IMR-90 (cell line): Measurements from ENCODE around the gene KCNK10. TPM values are rescaled to one million over a fixed set of nuclear protein-coding genes. Genes with fewer than 3 reads are reported as not detected.

Experiments used
- ATAC-seq: fragments of 200-7000 bp; cut with Tn5 transposase; 2 replicates; pipeline ENCODE4 v1.9.1; 2020; ENCODE audit warnings: low read depth, mild to moderate bottlenecking, moderate library complexity
- BruUV-seq: library from RNA; stranded (reverse); fragments of 400-500 nt; replicated peaks from 2 replicates; lab custom pipeline; 2021; lab: Mats Ljungman, UMichigan
- CTCF ChIA-PET: fragments of 300-600 bp; formaldehyde crosslinking; extraction: SDS; loops from one replicate; lab custom pipeline; 2021; ENCODE audit warnings: antibody characterized with exemption; lab: Yijun Ruan, JAX
- POLR2A ChIA-PET: fragments of 300-600 bp; sonication (Branson Sonifier 250); formaldehyde crosslinking; loops from one replicate; lab custom pipeline; 2022; ENCODE audit warnings: antibody characterized with exemption; ENCODE audit not compliant: unreplicated experiment; lab: Charles Lee
- DNase-seq: peaks from one replicate; pipeline ENCODE4 v3.0.0; 2013
- H2AFZ ChIP-seq: replicated peaks from 2 replicates; pipeline ENCODE3; 2013; ENCODE audit warnings: low read length, mild to moderate bottlenecking; ENCODE audit not compliant: poor library complexity
- H2AK5ac ChIP-seq: 2 replicates; pipeline ENCODE4 v1.6.1; 2013; ENCODE audit warnings: low read depth, low read length, inconsistent platforms
- H2AK9ac ChIP-seq: replicated peaks from 2 replicates; pipeline ENCODE3; 2013; ENCODE audit warnings: mild to moderate bottlenecking, low read depth, low read length, moderate library complexity; ENCODE audit not compliant: poor library complexity
- H2BK120ac ChIP-seq: 2 replicates; pipeline ENCODE4 v1.6.1; 2013; ENCODE audit warnings: low read depth, low read length, inconsistent platforms
- H2BK15ac ChIP-seq: 3 replicates; pipeline ENCODE4 v1.6.1; 2013; ENCODE audit warnings: low read depth, low read length, inconsistent platforms
- H2BK20ac ChIP-seq: 2 replicates; pipeline ENCODE4 v1.6.1; 2013; ENCODE audit warnings: low read depth, mild to moderate bottlenecking, inconsistent platforms, low read length, moderate library complexity
- H2BK5ac ChIP-seq: 2 replicates; pipeline ENCODE4 v1.6.1; 2013; ENCODE audit warnings: mild to moderate bottlenecking, low read depth, low read length, inconsistent platforms; ENCODE audit not compliant: poor library complexity, severe bottlenecking
- H3K14ac ChIP-seq: replicated peaks from 2 replicates; pipeline ENCODE4 v1.6.1; 2013; ENCODE audit warnings: low read depth, low read length, inconsistent platforms
- H3K18ac ChIP-seq: 2 replicates; pipeline ENCODE4 v1.6.1; 2013; ENCODE audit warnings: low read depth, low read length, control low read depth
- H3K23ac ChIP-seq: 2 replicates; pipeline ENCODE4 v1.6.1; 2013; ENCODE audit warnings: low read depth, low read length, inconsistent platforms
- H3K27ac ChIP-seq: 2 replicates; pipeline ENCODE4 v1.5.1; 2013; ENCODE audit warnings: mild to moderate bottlenecking, control low read depth, low read length; ENCODE audit not compliant: insufficient read depth
- H3K27me3 ChIP-seq: 2 replicates; pipeline ENCODE4 v1.6.1; 2013; ENCODE audit warnings: low read length; ENCODE audit not compliant: control insufficient read depth, insufficient read depth
- H3K36me3 ChIP-seq: 2 replicates; pipeline ENCODE4 v1.6.1; 2013; ENCODE audit warnings: low read length, mixed read lengths; ENCODE audit not compliant: control insufficient read depth, insufficient read depth
- H3K4ac ChIP-seq: 2 replicates; pipeline ENCODE4 v1.6.1; 2013; ENCODE audit warnings: low read depth, low read length, inconsistent platforms
- H3K4me1 ChIP-seq: 2 replicates; pipeline ENCODE4 v1.6.1; 2013; ENCODE audit warnings: low read length, mixed read lengths; ENCODE audit not compliant: control insufficient read depth, insufficient read depth
- H3K4me2 ChIP-seq: 2 replicates; pipeline ENCODE4 v1.6.1; 2013; ENCODE audit warnings: low read depth, mild to moderate bottlenecking, control low read depth, low read length, moderate library complexity
- H3K4me3 ChIP-seq: 2 replicates; pipeline ENCODE4 v1.5.1; 2013; ENCODE audit warnings: low read depth, mild to moderate bottlenecking, control low read depth, low read length, moderate library complexity; ENCODE audit not compliant: insufficient read depth
- H3K56ac ChIP-seq: 2 replicates; pipeline ENCODE4 v1.6.1; 2013; ENCODE audit warnings: low read length, inconsistent platforms; ENCODE audit not compliant: insufficient read depth; ENCODE audit errors: extremely low read depth
- H3K79me1 ChIP-seq, 2 experiments: 2 replicates each; pipeline ENCODE4 v1.6.1; 2013; ENCODE audit warnings: low read length in 2 of 2, inconsistent platforms in 1 of 2, low read depth in 1 of 2
- H3K9ac ChIP-seq: 2 replicates; pipeline ENCODE4 v1.6.1; 2013; ENCODE audit warnings: low read depth, low read length, control low read depth
- H3K9me1 ChIP-seq: 2 replicates; pipeline ENCODE4 v1.6.1; 2013; ENCODE audit warnings: low read length, inconsistent platforms; ENCODE audit not compliant: insufficient read depth
- H3K9me3 ChIP-seq: 2 replicates; pipeline ENCODE4 v1.6.1; 2013; ENCODE audit warnings: low read length; ENCODE audit not compliant: control insufficient read depth, insufficient read depth
- H4K20me1 ChIP-seq: 2 replicates; pipeline ENCODE4 v1.6.1; 2013; ENCODE audit warnings: low read length, inconsistent platforms; ENCODE audit not compliant: insufficient read depth
- H4K5ac ChIP-seq: 2 replicates; pipeline ENCODE4 v1.6.1; 2013; ENCODE audit warnings: mild to moderate bottlenecking, low read depth, low read length, control low read depth
- H4K8ac ChIP-seq, 2 experiments: 2 replicates each; pipeline ENCODE4 v1.6.1; 2013; ENCODE audit warnings: low read depth in 2 of 2, low read length in 2 of 2, control low read depth in 1 of 2, inconsistent platforms in 1 of 2
- H4K91ac ChIP-seq: 2 replicates; pipeline ENCODE4 v1.6.1; 2013; ENCODE audit warnings: low read depth, low read length, inconsistent platforms; ENCODE audit not compliant: insufficient read depth
- BHLHE40 ChIP-seq: fragments of 150-350 bp; IDR thresholded peaks from 2 replicates; pipeline ENCODE4 v1.6.1; 2016; ENCODE audit warnings: mild to moderate bottlenecking, low read depth, low read length
- CEBPB ChIP-seq: IDR thresholded peaks from 2 replicates; pipeline ENCODE4 v1.6.1; 2012; ENCODE audit warnings: low read depth, low read length, improper control_type of control experiment
- CHD1 ChIP-seq: IDR thresholded peaks from 2 replicates; pipeline ENCODE4 v1.6.1; 2012; ENCODE audit warnings: low read depth, low read length, improper control_type of control experiment
- CTCF ChIP-seq: conservative IDR thresholded peaks from 2 replicates; pipeline ENCODE4 v1.5.1; 2012; ENCODE audit warnings: mild to moderate bottlenecking, low read depth, low read length, improper control_type of control experiment
- ELK1 ChIP-seq: fragments of 150-350 bp; IDR thresholded peaks from 2 replicates; pipeline ENCODE4 v1.6.1; 2016; ENCODE audit warnings: low read depth, mild to moderate bottlenecking, low read length, moderate library complexity, borderline replicate concordance
- FOS ChIP-seq: fragments of 150-350 bp; IDR thresholded peaks from 2 replicates; pipeline ENCODE4 v1.6.1; 2016; ENCODE audit warnings: low read depth, low read length
- MAFK ChIP-seq: IDR thresholded peaks from 2 replicates; pipeline ENCODE4 v1.6.1; 2012; ENCODE audit warnings: low read depth, low read length, improper control_type of control experiment
- MAZ ChIP-seq: IDR thresholded peaks from 2 replicates; pipeline ENCODE4 v1.6.1; 2012; ENCODE audit warnings: low read depth, mild to moderate bottlenecking, low read length, improper control_type of control experiment, moderate library complexity, borderline replicate concordance
- NFE2L2 ChIP-seq: fragments of 150-350 bp; IDR thresholded peaks from 2 replicates; pipeline ENCODE4 v1.6.1; 2016; ENCODE audit warnings: low read depth, mild to moderate bottlenecking, low read length
- POLR2A ChIP-seq: IDR thresholded peaks from 2 replicates; pipeline ENCODE4 v1.6.1; 2012; ENCODE audit warnings: mild to moderate bottlenecking, low read depth, low read length
- RAD21 ChIP-seq: IDR thresholded peaks from 2 replicates; pipeline ENCODE4 v1.6.1; 2012; ENCODE audit warnings: low read length, improper control_type of control experiment
- RCOR1 ChIP-seq: IDR thresholded peaks from 2 replicates; pipeline ENCODE4 v1.6.1; 2012; ENCODE audit warnings: mild to moderate bottlenecking, low read length, improper control_type of control experiment; ENCODE audit not compliant: insufficient replicate concordance
- SMC3 ChIP-seq: fragments of 150-350 bp; IDR thresholded peaks from 2 replicates; pipeline ENCODE4 v1.6.1; 2016; ENCODE audit warnings: low read depth, mild to moderate bottlenecking, antibody characterized with exemption, low read length, moderate library complexity
- USF2 ChIP-seq: fragments of 150-350 bp; IDR thresholded peaks from 2 replicates; pipeline ENCODE4 v1.6.1; 2017; ENCODE audit warnings: mild to moderate bottlenecking, antibody characterized with exemption, low read length, low read depth
- WGBS, 2 experiments: methylation state at CpG; one replicate each; pipeline versions ENCODE4 v1.1.5 to v1.1.7; 2013; ENCODE audit warnings: missing lambda C conversion rate in 2 of 2; ENCODE audit not compliant: insufficient read length in 1 of 2; ENCODE audit errors: extremely low coverage in 2 of 2; 5-methylcytosine and 5-hydroxymethylcytosine counted together
- dilution Hi-C: fragments of 300-500 bp; cut with HindIII; formaldehyde crosslinking; loops from one replicate; pipeline ENCODE4 v1.14.3; 2018; ENCODE audit warnings: low sequenced_read_pairs; ENCODE audit not compliant: unreplicated experiment
- in situ Hi-C: fragments of 300-500 bp; cut with MboI; formaldehyde crosslinking; loops from 3 replicates; pipeline ENCODE4 v1.14.3; 2019; ENCODE audit warnings: low sequenced_read_pairs, inconsistent platforms, mixed read lengths
- intact Hi-C: fragments of 100-400 bp; cut with micrococcal nuclease; formaldehyde crosslinking; loops from 2 replicates; pipeline ENCODE4 v1.10.0; 2022
- polyA plus RNA-seq, 3 experiments: library from polyadenylated mRNA; depleted of rRNA; stranded (reverse); fragments of >200 nt; gene quantifications; 2 replicates each; pipeline ENCODE4 v1.2.3, GENCODE V29; 2012; ENCODE audit warnings: low replicate concordance in 1 of 3
- total RNA-seq: library from RNA; depleted of rRNA; stranded (reverse); fragments of >200 nt; gene quantifications from 2 replicates; pipeline ENCODE4 v1.2.3, GENCODE V29; 2012

Gene KCNK10
- total and polyA plus RNA-seq, 2 of the 4 experiments (the other 2 are of a cell fraction), result not detected

DNA sequence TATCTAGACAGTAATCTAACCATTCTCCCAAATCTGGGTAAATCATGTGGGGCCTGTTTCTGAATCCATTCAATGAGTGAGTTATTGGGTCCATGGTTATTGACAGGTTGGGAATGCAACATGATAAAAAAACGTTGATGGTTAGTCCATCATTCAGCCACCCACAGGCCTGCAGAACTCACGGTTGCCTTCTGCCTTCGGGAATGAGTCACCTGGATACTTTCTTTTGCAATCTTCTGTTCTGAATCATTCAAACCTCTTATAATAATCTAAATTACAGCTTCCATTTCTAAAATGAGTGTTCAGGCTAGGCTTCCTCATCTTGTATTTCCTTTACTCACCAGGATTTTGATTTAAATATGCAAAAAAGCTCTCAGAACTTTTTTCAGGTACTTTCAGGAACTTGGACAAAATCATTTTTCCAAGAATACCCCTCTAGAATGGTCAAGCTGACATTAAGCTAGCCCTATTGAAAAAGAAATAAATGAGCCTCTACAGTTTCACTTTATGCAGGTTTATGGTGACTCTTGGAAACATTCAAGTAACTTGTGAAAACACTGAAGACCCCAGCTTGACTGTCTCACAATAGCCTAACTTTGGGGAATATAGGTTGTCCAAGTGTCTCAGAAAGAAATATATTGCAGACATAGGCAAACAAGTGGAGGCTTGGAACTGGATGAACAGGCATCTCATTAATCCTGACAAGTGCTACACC, 94.4 kb downstream of the KCNK10 start:
- ChIA-PET POLR2A (no interaction called here), CTCF (no interaction called here)
- dilution Hi-C loops (no loop called here), in situ Hi-C loops (no loop called here), intact Hi-C loops (no loop called here)
- Histone ChIP-seq H2BK120ac (no peak overlapping the region), H3K23ac (no peak overlapping the region), H2BK5ac (no peak overlapping the region), H2BK15ac (no peak overlapping the region), H3K4me1 (no peaks in the 10 kb centered on the region), H3K27me3 (no peaks in the 10 kb centered on the region), H4K20me1 (no peaks in the 10 kb centered on the region), H3K9me1 (no peaks in the 10 kb centered on the region), H2AK9ac (no peak overlapping the region), H3K9me3 (no peaks in the 10 kb centered on the region; the same call in 1 of the 2 replicates), H3K36me3 (no peaks in the 10 kb centered on the region), H4K5ac (no peak overlapping the region), H3K27ac (no peak overlapping the region), H3K4me3 (no peak overlapping the region), H3K4ac (no peak overlapping the region), H4K91ac (no peak overlapping the region), H2AK5ac (no peak overlapping the region), H3K4me2 (no peak overlapping the region), H2BK20ac (no peak overlapping the region), H2AFZ (no peak overlapping the region), H3K18ac (no peak overlapping the region), H3K56ac (no peak overlapping the region), H3K79me1 (no peaks in the 10 kb centered on the region), H4K8ac (no peak overlapping the region), H3K14ac (no peak overlapping the region), H3K9ac (no peak overlapping the region)
- ATAC-seq, result no peak
- no peak for DNase-seq
- TF ChIP-seq ELK1 (no peak), CEBPB (no peak), SMC3 (no peak), MAZ (no peak), RCOR1 (no peak), CTCF (no peak), RAD21 (no peak), CHD1 (no peak), NFE2L2 (no peak), BHLHE40 (no peak), FOS (no peak), POLR2A (no peak), USF2 (no peak), MAFK (no peak)
- BruUV-seq, result no TSS peak
- 20% methylated on average over 1 of the region's 3 CpGs; no CpG with 5 or more reads in 1 of the 2 experiments for WGBS, 2 experiments
